RWPE2 (cell line): ENCODE data around the gene USP44.
"Not testable (repeated sequence)": the region's sequence is repeated elsewhere in the genome, so short reads cannot be mapped to it uniquely, and the experiment has no call there.

Experiments used
- ATAC-seq: fragments of 200-7000 bp; cut with Tn5 transposase; 3 replicates; pipeline ENCODE4 v1.9.1; 2021; ENCODE audit warnings: low read depth
- DNase-seq: peaks from one replicate; pipeline ENCODE4 v3.0.0-alpha.2; 2020; ENCODE audit warnings: low spot score
- H3K27ac ChIP-seq: fragments of 450-650 bp; 2 replicates; pipeline ENCODE4 v1.5.1; 2017; ENCODE audit warnings: mild to moderate bottlenecking; ENCODE audit not compliant: poor library complexity, severe bottlenecking
- H3K27me3 ChIP-seq: fragments of 250-450 bp; sonication (Bioruptor Pico); 2 replicates; pipeline ENCODE4 v1.5.1; 2021; ENCODE audit warnings: mild to moderate bottlenecking, moderate library complexity; ENCODE audit not compliant: insufficient read depth, poor library complexity, severe bottlenecking
- H3K36me3 ChIP-seq: fragments of 250-450 bp; sonication (Bioruptor Pico); 2 replicates; pipeline ENCODE4 v1.5.1; 2020; ENCODE audit warnings: low read depth, mild to moderate bottlenecking, moderate library complexity
- H3K4me1 ChIP-seq: fragments of 250-450 bp; sonication (Bioruptor Pico); 2 replicates; pipeline ENCODE4 v1.5.1; 2021; ENCODE audit warnings: mild to moderate bottlenecking, moderate library complexity; ENCODE audit not compliant: insufficient read depth, poor library complexity, severe bottlenecking
- H3K4me3 ChIP-seq: fragments of 250-450 bp; sonication (Bioruptor Pico); 2 replicates; pipeline ENCODE4 v1.5.1; 2021; ENCODE audit warnings: mild to moderate bottlenecking, moderate library complexity; ENCODE audit not compliant: severe bottlenecking
- H3K9me3 ChIP-seq: fragments of 250-450 bp; sonication (Bioruptor Pico); 2 replicates; pipeline ENCODE4 v1.5.1; 2021; ENCODE audit warnings: mild to moderate bottlenecking, moderate library complexity; ENCODE audit not compliant: severe bottlenecking
- CTCF ChIP-seq: fragments of 450-650 bp; IDR thresholded peaks from one replicate; pipeline ENCODE4 v1.5.1; 2017; ENCODE audit warnings: mild to moderate bottlenecking, moderate library complexity; ENCODE audit not compliant: poor library complexity, severe bottlenecking

The USP44 gene

GRCh38 chr12:95484524-95484923, 66.8 kb downstream of the USP44 start:
- H3K4me1 ChIP-seq, result peaks cover 5% of the 10 kb centered on the region
- no peaks in the 10 kb centered on the region for H3K27me3 ChIP-seq
- no peak for TF ChIP-seq CTCF
- DNase-seq, result no peak
- H3K36me3 ChIP-seq, result peaks cover 78% of the 10 kb centered on the region
- H3K4me3 ChIP-seq, result no peak overlapping the region
- no peaks in the 10 kb centered on the region for H3K9me3 ChIP-seq
- H3K27ac ChIP-seq, result no peak overlapping the region
- ATAC-seq, result no peak

- DNase-seq, H3K4me3 ChIP-seq, H3K27me3 ChIP-seq, H3K9me3 ChIP-seq, H3K27ac ChIP-seq, ATAC-seq, H3K4me1 ChIP-seq: not testable (repeated sequence)
- H3K36me3 ChIP-seq, result peaks cover 78% of the 10 kb centered on the region
Measured at GRCh38 chr12:95482564-95482963, 68.7 kb downstream of the USP44 start.

GRCh38 chr12:95481888-95482287, 69.4 kb downstream of the USP44 start:
- peaks cover 5% of the 10 kb centered on the region for H3K4me1 ChIP-seq
- no peak for ATAC-seq
- H3K4me3 ChIP-seq, result no peak overlapping the region
- TF ChIP-seq CTCF, result no peak
- no peaks in the 10 kb centered on the region for H3K27me3 ChIP-seq
- no peaks in the 10 kb centered on the region for H3K9me3 ChIP-seq
- peaks cover 78% of the 10 kb centered on the region for H3K36me3 ChIP-seq
- no peak overlapping the region for H3K27ac ChIP-seq
- DNase-seq, result no peak

GRCh38 chr12:95481072-95481471, 70.2 kb downstream of the USP44 start:
- no peaks in the 10 kb centered on the region for H3K27me3 ChIP-seq
- H3K4me1 ChIP-seq, result peaks cover 5% of the 10 kb centered on the region
- H3K27ac ChIP-seq, result no peak overlapping the region
- no peaks in the 10 kb centered on the region for H3K9me3 ChIP-seq
- peaks cover 78% of the 10 kb centered on the region for H3K36me3 ChIP-seq
- ATAC-seq, result no peak
- DNase-seq, result no peak
- H3K4me3 ChIP-seq, result no peak overlapping the region
- no peak for TF ChIP-seq CTCF

GRCh38 chr12:95480230-95480629, 71.0 kb downstream of the USP44 start:
- H3K9me3 ChIP-seq, result no peaks in the 10 kb centered on the region
- H3K36me3 ChIP-seq, result peaks cover 75% of the 10 kb centered on the region
- H3K4me1 ChIP-seq, result peaks cover 5% of the 10 kb centered on the region
- H3K4me3 ChIP-seq, result no peak overlapping the region
- DNase-seq, result no peak
- TF ChIP-seq CTCF, result no peak
- no peak overlapping the region for H3K27ac ChIP-seq
- no peaks in the 10 kb centered on the region for H3K27me3 ChIP-seq
- ATAC-seq, result no peak
